Measurements from ENCODE around the gene OR2K2. TPM values are rescaled to one million over a fixed set of nuclear protein-coding genes. Genes with fewer than 3 reads are reported as not detected.

Gene OR2K2
- total RNA-seq, 1 donor, result 0.18 TPM

GRCh38 chr9:111298731-111299598 lies 31.1 kb downstream of the OR2K2 start:
- H3K4me3 ChIP-seq (ENCODE audit: low read depth, low read length), result no peak overlapping the region
- DNase-seq (ENCODE audit: low read depth), result peak; percentile 91
- TF ChIP-seq, protein P1, sequence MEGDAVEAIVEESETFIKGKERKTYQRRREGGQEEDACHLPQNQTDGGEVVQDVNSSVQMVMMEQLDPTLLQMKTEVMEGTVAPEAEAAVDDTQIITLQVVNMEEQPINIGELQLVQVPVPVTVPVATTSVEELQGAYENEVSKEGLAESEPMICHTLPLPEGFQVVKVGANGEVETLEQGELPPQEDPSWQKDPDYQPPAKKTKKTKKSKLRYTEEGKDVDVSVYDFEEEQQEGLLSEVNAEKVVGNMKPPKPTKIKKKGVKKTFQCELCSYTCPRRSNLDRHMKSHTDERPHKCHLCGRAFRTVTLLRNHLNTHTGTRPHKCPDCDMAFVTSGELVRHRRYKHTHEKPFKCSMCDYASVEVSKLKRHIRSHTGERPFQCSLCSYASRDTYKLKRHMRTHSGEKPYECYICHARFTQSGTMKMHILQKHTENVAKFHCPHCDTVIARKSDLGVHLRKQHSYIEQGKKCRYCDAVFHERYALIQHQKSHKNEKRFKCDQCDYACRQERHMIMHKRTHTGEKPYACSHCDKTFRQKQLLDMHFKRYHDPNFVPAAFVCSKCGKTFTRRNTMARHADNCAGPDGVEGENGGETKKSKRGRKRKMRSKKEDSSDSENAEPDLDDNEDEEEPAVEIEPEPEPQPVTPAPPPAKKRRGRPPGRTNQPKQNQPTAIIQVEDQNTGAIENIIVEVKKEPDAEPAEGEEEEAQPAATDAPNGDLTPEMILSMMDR (IDR thresholded peaks at IDR 0.05; ENCODE audit: insufficient read depth, low read length), result peak; percentile 71

GRCh38 chr9:111298111-111298510 lies 31.9 kb downstream of the OR2K2 start:
- DNase-seq (ENCODE audit: low read depth), result no peak
- TF ChIP-seq, protein P1 (IDR thresholded peaks at IDR 0.05; ENCODE audit: insufficient read depth, low read length), result no peak
- no peak overlapping the region for H3K4me3 ChIP-seq (ENCODE audit: low read depth, low read length)

- DNase-seq (ENCODE audit: low read depth), result no peak
- TF ChIP-seq, protein P1 (IDR thresholded peaks at IDR 0.05; ENCODE audit: insufficient read depth, low read length), result no peak
Observed at GRCh38 chr9:111297066-111297824, 32.8 kb downstream of the OR2K2 start.

GRCh38 chr9:111294691-111295451 lies 35.2 kb downstream of the OR2K2 start:
- no peak for DNase-seq (ENCODE audit: low read depth)
- no peak overlapping the region for H3K4me3 ChIP-seq (ENCODE audit: low read depth, low read length)
- TF ChIP-seq, protein P1 (IDR thresholded peaks at IDR 0.05; ENCODE audit: insufficient read depth, low read length), result no peak

More at GRCh38 chr9:111297066-111297824, 32.8 kb downstream of the OR2K2 start:
- no peak overlapping the region for H3K4me3 ChIP-seq (ENCODE audit: low read depth, low read length)

DNA sequence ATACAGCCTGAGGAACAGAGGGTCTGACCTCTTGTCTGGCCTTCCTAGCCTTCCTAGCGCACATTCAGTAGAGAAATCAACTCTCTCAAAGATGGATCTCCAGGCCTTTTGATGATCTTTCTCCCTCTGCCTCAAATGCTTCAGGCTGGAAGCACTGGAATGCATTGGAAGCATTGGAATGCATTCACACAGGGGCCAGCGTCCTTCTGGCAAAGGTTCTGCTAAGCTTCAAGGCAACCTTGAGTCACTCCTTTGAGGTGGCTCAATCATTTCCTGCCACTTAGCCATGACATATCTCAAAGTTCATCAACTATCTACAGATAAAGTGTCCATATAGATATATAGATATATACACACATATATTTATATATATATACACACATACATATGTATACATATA lies 42.9 kb downstream of the OR2K2 start:
- TF ChIP-seq, protein P1 (IDR thresholded peaks at IDR 0.05; ENCODE audit: insufficient read depth, low read length), result no peak
- peak; percentile 78 for DNase-seq (ENCODE audit: low read depth)
- H3K4me3 ChIP-seq (ENCODE audit: low read depth, low read length), result no peak overlapping the region

DNA sequence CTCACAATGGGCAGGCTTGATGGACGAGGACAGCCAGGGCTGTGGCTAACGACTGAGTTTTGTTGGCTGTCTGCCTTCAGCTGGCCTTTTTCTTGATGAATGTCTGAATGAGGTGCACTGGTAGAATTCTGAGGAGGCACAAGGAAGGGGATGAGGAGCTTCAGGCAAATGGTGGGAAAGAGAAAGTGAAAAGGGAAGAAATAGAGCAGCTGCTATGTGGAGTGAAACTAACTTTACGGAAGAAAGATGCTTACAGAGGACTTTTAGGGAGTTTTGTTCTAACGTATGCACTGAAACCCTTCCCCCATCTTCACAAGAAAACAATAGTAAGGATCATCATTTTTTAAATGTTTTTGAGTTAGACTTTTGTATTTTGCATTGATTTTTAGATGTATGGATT lies 45.3 kb downstream of the OR2K2 start:
- no peak for DNase-seq (ENCODE audit: low read depth)
- TF ChIP-seq, protein P1 (IDR thresholded peaks at IDR 0.05; ENCODE audit: insufficient read depth, low read length), result no peak
- H3K4me3 ChIP-seq (ENCODE audit: low read depth, low read length), result no peak overlapping the region

Data from fibroblast of the aortic adventitia (primary cell).